ENCODE data around the gene FAM24A. TPM values are rescaled to one million over a fixed set of nuclear protein-coding genes. Genes with fewer than 3 reads are reported as not detected.

FAM24A gene
- total RNA-seq, 4 donors from 2014 or later = not detected

DNA sequence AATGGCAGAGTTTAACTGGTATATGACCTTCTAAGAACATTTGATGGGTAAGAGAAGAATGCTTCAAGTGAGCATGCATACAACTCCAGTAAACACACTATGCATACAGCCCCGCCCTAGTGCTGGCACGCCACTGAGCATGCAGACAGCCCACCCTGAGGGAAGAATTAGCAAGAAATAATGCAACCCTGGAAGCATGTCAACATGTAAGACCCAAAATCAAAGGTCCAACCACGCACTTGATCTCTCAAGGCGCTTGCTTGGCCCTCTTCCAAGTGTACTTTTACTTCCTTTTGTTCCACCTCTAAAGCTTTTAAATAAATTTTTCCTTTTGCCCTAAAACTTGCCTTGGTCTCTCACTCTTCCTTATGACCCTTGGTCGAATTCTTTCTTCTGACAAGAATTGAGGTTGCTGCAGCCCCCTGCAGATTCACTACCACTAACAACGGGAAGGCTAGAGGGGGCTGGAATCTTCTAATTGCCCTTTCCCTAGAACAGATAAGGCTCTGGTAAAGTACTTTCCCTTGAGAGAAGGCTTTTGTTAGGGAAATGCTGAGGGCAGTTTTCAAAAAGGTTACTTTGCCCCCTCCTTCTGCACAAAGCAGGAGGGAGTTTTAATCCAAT is 34.5 kb upstream of the FAM24A start:
- no peak for DNase-seq
- TF ChIP-seq POLR2A (IDR thresholded peaks at IDR 0.05) = no peak
- TF ChIP-seq, protein P1, sequence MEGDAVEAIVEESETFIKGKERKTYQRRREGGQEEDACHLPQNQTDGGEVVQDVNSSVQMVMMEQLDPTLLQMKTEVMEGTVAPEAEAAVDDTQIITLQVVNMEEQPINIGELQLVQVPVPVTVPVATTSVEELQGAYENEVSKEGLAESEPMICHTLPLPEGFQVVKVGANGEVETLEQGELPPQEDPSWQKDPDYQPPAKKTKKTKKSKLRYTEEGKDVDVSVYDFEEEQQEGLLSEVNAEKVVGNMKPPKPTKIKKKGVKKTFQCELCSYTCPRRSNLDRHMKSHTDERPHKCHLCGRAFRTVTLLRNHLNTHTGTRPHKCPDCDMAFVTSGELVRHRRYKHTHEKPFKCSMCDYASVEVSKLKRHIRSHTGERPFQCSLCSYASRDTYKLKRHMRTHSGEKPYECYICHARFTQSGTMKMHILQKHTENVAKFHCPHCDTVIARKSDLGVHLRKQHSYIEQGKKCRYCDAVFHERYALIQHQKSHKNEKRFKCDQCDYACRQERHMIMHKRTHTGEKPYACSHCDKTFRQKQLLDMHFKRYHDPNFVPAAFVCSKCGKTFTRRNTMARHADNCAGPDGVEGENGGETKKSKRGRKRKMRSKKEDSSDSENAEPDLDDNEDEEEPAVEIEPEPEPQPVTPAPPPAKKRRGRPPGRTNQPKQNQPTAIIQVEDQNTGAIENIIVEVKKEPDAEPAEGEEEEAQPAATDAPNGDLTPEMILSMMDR (IDR thresholded peaks at IDR 0.05) = no peak
- H3K27ac ChIP-seq = no peak overlapping the region

DNA sequence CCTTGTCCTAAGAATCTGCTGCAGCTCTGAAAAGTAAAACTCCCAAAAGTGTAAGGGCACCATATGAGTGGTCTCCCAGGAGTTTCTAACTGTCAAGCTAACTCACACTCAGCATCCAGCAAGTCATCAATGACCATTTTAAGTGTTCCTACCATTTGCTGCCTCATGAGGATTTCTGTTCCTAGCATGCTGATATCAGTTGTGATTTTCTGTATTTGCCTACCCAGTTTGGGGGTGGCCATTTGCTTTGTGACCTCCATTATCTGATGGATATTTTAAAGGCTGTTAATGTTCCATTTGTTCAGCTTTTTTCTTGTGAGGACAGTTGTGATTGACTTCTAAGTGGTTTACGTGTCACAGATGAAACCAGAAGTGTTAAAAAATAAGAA is 33.9 kb upstream of the FAM24A start:
- no peak for DNase-seq
- no peaks in the 10 kb centered on the region for H3K36me3 ChIP-seq
- TF ChIP-seq, protein P1 (IDR thresholded peaks at IDR 0.05) = no peak
- TF ChIP-seq POLR2A (IDR thresholded peaks at IDR 0.05) = no peak
- no peak overlapping the region for H3K4me3 ChIP-seq
- H3K9me3 ChIP-seq = no peaks in the 10 kb centered on the region
- H3K4me1 ChIP-seq = peaks cover 0 to 13% (median 0%) of the 10 kb centered on the region in 4 donors
- H3K27ac ChIP-seq = no peak overlapping the region
- H3K27me3 ChIP-seq = no peaks in the 10 kb centered on the region

More for the DNA sequence above, 34.5 kb upstream of the FAM24A start:
- H3K36me3 ChIP-seq = no peaks in the 10 kb centered on the region
- H3K27me3 ChIP-seq = no peaks in the 10 kb centered on the region
- no peak overlapping the region for H3K4me3 ChIP-seq
- no peaks in the 10 kb centered on the region for H3K9me3 ChIP-seq
- H3K4me1 ChIP-seq = peaks cover 0 to 13% (median 0%) of the 10 kb centered on the region in 4 donors

DNA sequence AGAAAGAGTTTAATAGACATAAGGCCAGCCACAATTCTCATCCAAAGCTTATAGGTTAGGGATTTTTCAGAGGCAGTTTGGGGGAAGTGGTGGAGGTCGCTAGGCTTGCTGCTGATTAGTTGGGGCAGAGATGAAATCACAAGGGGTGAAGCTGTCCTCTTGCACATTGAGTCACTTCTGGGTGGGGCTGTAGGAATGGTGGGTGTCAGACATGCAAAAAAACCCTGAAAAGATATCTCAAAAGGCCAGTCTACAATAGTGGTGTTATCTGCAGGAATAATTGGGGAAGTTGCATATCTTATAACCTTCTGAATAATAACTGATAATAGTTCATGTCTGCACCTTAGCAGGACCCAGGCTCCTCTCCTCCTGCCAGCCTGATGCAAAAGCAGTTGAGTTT is 33.1 kb upstream of the FAM24A start:
- TF ChIP-seq, protein P1 (IDR thresholded peaks at IDR 0.05) = no peak
- no peak for TF ChIP-seq POLR2A (IDR thresholded peaks at IDR 0.05)
- no peaks in the 10 kb centered on the region for H3K9me3 ChIP-seq
- H3K4me3 ChIP-seq = no peak overlapping the region
- H3K4me1 ChIP-seq = peaks cover 0 to 13% (median 0%) of the 10 kb centered on the region in 4 donors
- no peaks in the 10 kb centered on the region for H3K36me3 ChIP-seq
- H3K27me3 ChIP-seq = no peaks in the 10 kb centered on the region
- DNase-seq = no peak
- no peak overlapping the region for H3K27ac ChIP-seq

DNA sequence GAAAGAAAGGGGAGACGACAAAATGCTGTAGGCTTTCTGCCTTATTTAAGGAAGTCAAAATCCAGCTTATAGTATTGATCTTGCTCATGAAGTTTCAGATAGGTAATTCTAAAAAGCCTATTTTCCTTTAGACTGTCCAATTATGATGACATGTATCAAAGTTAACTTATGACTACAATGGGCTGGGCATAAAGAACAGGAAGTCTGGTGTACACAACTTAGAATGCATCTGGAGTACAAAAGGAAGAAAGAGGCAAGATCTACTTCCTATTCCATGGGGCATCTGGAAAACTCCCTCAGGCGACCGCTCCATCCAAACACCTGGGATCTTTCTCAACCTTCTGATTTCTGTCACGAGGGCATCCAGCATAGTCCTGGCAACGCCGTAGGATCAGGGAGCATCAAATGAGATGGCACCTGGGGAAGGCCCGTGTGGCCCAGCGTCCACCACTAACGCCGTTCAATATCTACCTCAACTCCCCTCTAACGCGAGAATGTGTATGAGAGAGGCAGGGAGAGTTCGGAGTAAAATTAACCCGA is 31.5 kb upstream of the FAM24A start:
- TF ChIP-seq, protein P1 (IDR thresholded peaks at IDR 0.05) = no peak
- TF ChIP-seq POLR2A (IDR thresholded peaks at IDR 0.05) = no peak
- no peak for DNase-seq
- no peaks in the 10 kb centered on the region for H3K9me3 ChIP-seq
- peak overlapping the region; percentile 63 to 81 (median 69) for H3K27ac ChIP-seq
- H3K4me1 ChIP-seq = peaks cover 0 to 13% (median 0%) of the 10 kb centered on the region in 4 donors
- no peaks in the 10 kb centered on the region for H3K36me3 ChIP-seq
- peak overlapping the region; percentile 55 to 66 (median 60) for H3K4me3 ChIP-seq
- H3K27me3 ChIP-seq = no peaks in the 10 kb centered on the region

DNA sequence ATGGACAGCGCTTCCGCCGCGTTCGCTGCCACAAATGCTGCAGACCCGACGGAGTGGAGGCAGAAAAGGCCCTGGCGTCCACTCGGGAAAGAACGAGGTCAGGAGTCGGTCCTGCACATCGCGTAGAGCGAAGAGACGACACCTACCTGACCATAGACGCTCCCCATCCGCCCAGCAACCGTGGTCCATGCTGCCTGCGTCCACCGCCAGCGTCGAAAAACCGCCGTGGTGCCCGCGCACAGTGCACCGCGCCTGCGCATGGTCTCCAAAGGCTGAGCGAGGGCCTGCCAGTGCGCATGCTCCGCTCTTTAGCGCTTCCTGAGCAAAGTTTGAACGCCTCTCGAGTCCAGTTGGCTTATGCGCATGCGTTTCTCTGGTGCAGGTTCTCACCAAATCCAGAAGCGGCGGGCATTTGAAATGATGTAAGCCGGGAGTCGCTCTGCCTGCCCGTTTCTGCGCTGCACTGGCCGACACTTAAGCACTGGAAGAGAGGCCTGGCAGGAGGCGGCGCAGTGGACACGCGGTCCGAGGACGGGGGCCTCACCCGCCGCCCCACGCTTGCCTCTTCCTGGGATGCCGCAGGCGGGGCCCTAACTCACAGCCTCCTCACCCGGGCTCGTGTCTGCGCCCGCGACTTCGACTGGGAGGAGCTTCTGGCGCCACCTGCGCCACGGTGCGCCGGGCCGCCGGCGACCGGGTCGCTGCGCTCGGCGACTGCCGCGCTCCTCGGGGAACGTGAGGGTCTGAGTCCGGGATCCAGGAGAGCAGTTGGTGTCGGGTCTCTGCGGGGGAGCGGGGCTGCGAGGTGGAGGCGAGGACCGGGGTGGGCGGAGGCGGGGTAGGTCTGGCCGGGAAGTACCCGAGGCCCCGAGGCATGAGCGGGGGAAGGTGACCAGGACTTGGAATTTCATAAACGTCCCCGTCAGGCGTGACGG is 30.8 kb upstream of the FAM24A start, which contains the start of gene FAM24B:
TSS of gene FAM24B (minus strand) at position 243 of the 935 bp plus-strand sequence. CDS start 29,066 bp downstream, outside the sequence.
- Histone ChIP-seq H3K36me3 (no peaks in the 10 kb centered on the region), H3K4me3 (peak within 1 kb of the TSS; percentile 55 to 66 (median 60)), H3K9me3 (no peaks in the 10 kb centered on the region), H3K27me3 (no peaks in the 10 kb centered on the region), H3K4me1 (peaks cover 0 to 13% (median 0%) of the 10 kb centered on the region in 4 donors), H3K27ac (peak within 1 kb of the TSS; percentile 63 to 81 (median 69))
- TF ChIP-seq, protein P1 (IDR thresholded peaks at IDR 0.05) = no peak
- peak; percentile 13 to 33 for TF ChIP-seq POLR2A (IDR thresholded peaks at IDR 0.05)
- peak; percentile 91 to 97 (median 92) for DNase-seq

Measured in Peyer's patch (tissue), 4 donors.